Body of pancreas (tissue), 4 donors: ENCODE measurements around the gene SMURF2. TPM values are rescaled to one million over a fixed set of nuclear protein-coding genes. Genes with fewer than 3 reads are reported as not detected.

Experiments
- ATAC-seq: fragments of 150-250 bp; one replicate; pipeline ENCODE4 v1.9.1; 2016
- DNase-seq, 4 donors: peaks; one replicate each; pipeline ENCODE4 v3.0.0-alpha.2; 2019
- H3K27ac ChIP-seq, 4 donors: fragments of 200-600 bp; sonication (generic); 1 replicate in 3 of 4; 2 replicates in 1 of 4; pipeline versions ENCODE4 v1.5.1 to v1.6.1; 2016 to 2019; ENCODE audit warnings: mild to moderate bottlenecking in 1 of 4, mixed read lengths in 1 of 4, moderate library complexity in 1 of 4
- H3K27me3 ChIP-seq, 2 donors: fragments of 200-600 bp; sonication (generic); one replicate each; pipeline ENCODE4 v1.6.0; 2016; ENCODE audit warnings: mild to moderate bottlenecking in 1 of 2
- H3K36me3 ChIP-seq, 2 donors: fragments of 200-600 bp; sonication (generic); replicated peaks in 1 of 2; 2 replicates each; pipeline ENCODE4 v1.5.1; 2016; ENCODE audit warnings: low read depth in 2 of 2; ENCODE audit not compliant: insufficient read depth in 1 of 2
- H3K4me1 ChIP-seq: fragments of 200-600 bp; sonication (generic); one replicate; pipeline ENCODE4 v1.6.0; 2016
- H3K4me3 ChIP-seq, 2 donors: fragments of 200-600 bp; sonication (generic); 1 replicate in 1 of 2; 2 replicates in 1 of 2; pipeline ENCODE4 v1.5.1; 2016 to 2019
- H3K9me3 ChIP-seq, 3 donors: fragments of 200-600 bp; sonication (generic); 1 replicate in 2 of 3; 2 replicates in 1 of 3; pipeline ENCODE4 v1.5.1; 2016
- CTCF ChIP-seq, 7 experiments: fragments of 450-650 bp in 4 of 7; fragments of 200-600 bp in 3 of 7; sonication (generic) in 3 of 7; IDR thresholded peaks; one replicate each; pipeline ENCODE4 v1.5.1; 2016 to 2019; ENCODE audit warnings: antibody characterized with exemption in 7 of 7
- POLR2A ChIP-seq, 3 donors: fragments of 450-650 bp; IDR thresholded peaks; one replicate each; pipeline ENCODE4 v1.6.1; 2016; ENCODE audit warnings: antibody characterized with exemption in 3 of 3, mild to moderate bottlenecking in 2 of 3
- WGBS, 2 donors: methylation state at CpG; one replicate each; pipeline ENCODE4 v1.1.5; 2017; 5-methylcytosine and 5-hydroxymethylcytosine counted together
- intact Hi-C: fragments of 100-400 bp; cut with DNase I; formaldehyde crosslinking; loops from one replicate; pipeline ENCODE4 v1.15.1; 2023
- total RNA-seq, 2 donors: library from RNA; depleted of rRNA; stranded (reverse); fragments of >200 nt; gene quantifications; one replicate each; pipeline ENCODE4 v1.1.0, GENCODE V29; 2016

Gene SMURF2
- total RNA-seq, 2 donors from 2014 or later: 10.6 to 15.5 TPM

DNA sequence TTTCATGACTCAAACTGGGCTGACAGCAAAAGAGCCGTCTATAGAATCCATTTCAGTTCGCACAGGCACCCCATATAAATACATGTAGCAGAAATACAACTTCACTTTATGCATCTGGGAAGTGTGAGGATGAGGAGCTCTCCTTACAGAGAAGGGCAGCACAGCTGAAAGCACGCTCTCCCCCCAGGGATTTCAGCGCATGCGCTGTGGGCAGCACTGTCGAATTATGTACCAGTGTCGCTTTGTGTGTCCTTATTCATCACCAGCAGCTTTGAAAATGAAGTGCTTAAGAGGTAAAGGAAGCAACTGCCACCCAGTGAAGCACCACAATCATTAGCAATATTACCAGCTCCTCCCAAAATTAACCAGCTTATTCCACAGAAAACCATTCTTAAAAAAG, 115.4 kb downstream of the SMURF2 start:
- Histone ChIP-seq H3K27ac (no peak overlapping the region), H3K27me3 (no peaks in the 10 kb centered on the region), H3K36me3 (peaks cover 0 to 9% of the 10 kb centered on the region in 2 donors), H3K4me3 (no peak overlapping the region), H3K9me3 (no peaks in the 10 kb centered on the region), H3K4me1 (no peaks in the 10 kb centered on the region)
- intact Hi-C loops: no loop called here
- ATAC-seq (no peak), DNase-seq (no peak)
- TF ChIP-seq POLR2A (IDR thresholded peaks at IDR 0.05): no peak
- TF ChIP-seq CTCF (IDR thresholded peaks at IDR 0.05): no peak
- WGBS, 2 donors: 86 to 92% methylated on average over 7 of the region's 7 CpGs

- intact Hi-C loops: no loop called here
- ATAC-seq (no peak), DNase-seq (no peak)
- peaks cover 0 to 9% of the 10 kb centered on the region in 2 donors for H3K36me3 ChIP-seq
- H3K4me3 ChIP-seq: no peak overlapping the region
- H3K27ac ChIP-seq: no peak overlapping the region
- H3K27me3 ChIP-seq: no peaks in the 10 kb centered on the region
- no peak for TF ChIP-seq POLR2A (IDR thresholded peaks at IDR 0.05)
- TF ChIP-seq CTCF (IDR thresholded peaks at IDR 0.05): no peak
- no peaks in the 10 kb centered on the region for H3K9me3 ChIP-seq
- no peaks in the 10 kb centered on the region for H3K4me1 ChIP-seq
- WGBS, 2 donors: 90 to 92% methylated on average over 2 of the region's 2 CpGs
Observed at GRCh38 chr17:64544742-64545141, 117.4 kb downstream of the SMURF2 start.

- no peak for ATAC-seq
- 83 to 85% methylated on average over 4 of the region's 5 CpGs for WGBS, 2 donors
Observed at GRCh38 chr17:64540118-64540776, 121.9 kb downstream of the SMURF2 start.

GRCh38 chr17:64538508-64539130, 123.5 kb downstream of the SMURF2 start:
- Histone ChIP-seq H3K36me3 (peaks cover 0 to 30% of the 10 kb centered on the region in 2 donors), H3K9me3 (no peaks in the 10 kb centered on the region), H3K4me3 (no peak overlapping the region), H3K27me3 (no peaks in the 10 kb centered on the region), H3K27ac (no peak overlapping the region), H3K4me1 (no peaks in the 10 kb centered on the region)
- intact Hi-C loops: no loop called here
- ATAC-seq (no peak), DNase-seq (no peak)
- TF ChIP-seq POLR2A (IDR thresholded peaks at IDR 0.05) (no peak), CTCF (IDR thresholded peaks at IDR 0.05) (no peak)
- 89 to 92% methylated on average over 7 of the region's 7 CpGs for WGBS, 2 donors

More at GRCh38 chr17:64540118-64540776, 121.9 kb downstream of the SMURF2 start:
- TF ChIP-seq POLR2A (IDR thresholded peaks at IDR 0.05) (no peak), CTCF (IDR thresholded peaks at IDR 0.05) (no peak)
- H3K4me3 ChIP-seq: no peak overlapping the region
- H3K27me3 ChIP-seq: no peaks in the 10 kb centered on the region
- no peaks in the 10 kb centered on the region for H3K4me1 ChIP-seq
- intact Hi-C loops: no loop called here
- no peak for DNase-seq
- H3K27ac ChIP-seq: no peak overlapping the region
- H3K36me3 ChIP-seq: peaks cover 0 to 24% of the 10 kb centered on the region in 2 donors
- H3K9me3 ChIP-seq: no peaks in the 10 kb centered on the region
